Measurements from ENCODE around the gene NKG7.
A peak's percentile ranks its signal among the peaks of the same experiment; 100 is the strongest.

The NKG7 gene

GRCh38 chr19:51357952-51358351 is 14.5 kb downstream of the NKG7 start:
- DNase-seq = no peak

DNA sequence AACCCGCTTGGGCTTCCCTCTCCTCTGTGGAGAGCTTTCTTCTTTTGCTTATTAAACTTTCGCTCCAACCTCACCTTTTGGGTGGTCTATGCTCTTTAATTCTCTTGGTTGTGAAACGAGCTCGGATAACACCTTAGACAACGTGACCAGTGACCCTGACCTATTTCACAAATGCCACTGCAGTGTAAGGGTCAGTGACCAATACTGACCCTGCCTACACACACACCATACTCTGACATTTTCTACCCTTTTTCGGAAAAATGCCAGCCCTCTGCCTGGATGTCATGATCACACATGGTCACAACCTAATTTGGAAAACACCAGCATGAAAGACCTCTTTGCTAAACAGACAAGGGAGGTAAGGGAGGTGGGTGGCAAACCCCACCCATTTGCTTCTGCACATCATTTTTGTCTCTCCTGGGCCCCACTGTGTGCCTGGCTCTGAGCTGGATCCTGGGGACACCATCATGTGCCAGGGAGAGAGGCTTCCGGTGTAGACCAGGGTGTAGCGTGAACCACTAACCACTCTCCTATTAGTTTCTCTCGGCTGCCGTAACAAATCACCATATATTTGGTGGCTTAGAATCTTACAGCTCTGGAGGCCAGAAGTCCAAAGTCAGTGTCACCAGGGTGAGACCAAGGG is 16.2 kb downstream of the NKG7 start:
- DNase-seq = no peak

- no peak for DNase-seq
Measured at GRCh38 chr19:51354742-51355148, 17.7 kb downstream of the NKG7 start.

- no peak for DNase-seq
Measured at GRCh38 chr19:51354103-51354741, 18.2 kb downstream of the NKG7 start.

DNA sequence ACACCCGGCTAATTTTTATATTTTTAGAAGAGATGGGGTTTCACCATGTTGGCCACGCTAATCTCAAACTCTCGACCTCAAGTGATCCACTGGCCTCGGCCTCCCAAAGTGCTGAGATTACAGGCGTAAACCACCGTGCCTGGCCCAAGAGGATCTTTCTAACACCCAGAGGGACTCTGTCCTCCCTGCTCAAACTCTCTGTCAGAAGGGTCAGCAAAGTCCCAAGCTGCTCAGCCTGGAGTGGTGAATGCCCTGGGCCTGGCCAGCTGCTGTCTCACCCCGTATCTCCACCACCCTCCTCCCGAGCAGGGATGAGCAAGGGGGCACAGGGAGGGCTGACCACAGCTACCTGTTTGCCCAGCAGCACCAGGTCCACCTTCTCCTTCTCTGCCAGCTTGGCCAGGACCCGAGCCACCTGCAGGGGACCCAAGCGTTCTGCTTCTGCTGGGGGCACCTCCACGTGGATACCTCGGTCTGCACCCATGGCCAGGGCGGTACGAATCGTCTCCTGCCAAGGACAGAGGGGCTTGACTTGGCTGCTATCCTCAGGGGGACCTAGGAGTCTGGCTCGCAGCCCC is 19.6 kb downstream of the NKG7 start:
- no peak for DNase-seq

DNA sequence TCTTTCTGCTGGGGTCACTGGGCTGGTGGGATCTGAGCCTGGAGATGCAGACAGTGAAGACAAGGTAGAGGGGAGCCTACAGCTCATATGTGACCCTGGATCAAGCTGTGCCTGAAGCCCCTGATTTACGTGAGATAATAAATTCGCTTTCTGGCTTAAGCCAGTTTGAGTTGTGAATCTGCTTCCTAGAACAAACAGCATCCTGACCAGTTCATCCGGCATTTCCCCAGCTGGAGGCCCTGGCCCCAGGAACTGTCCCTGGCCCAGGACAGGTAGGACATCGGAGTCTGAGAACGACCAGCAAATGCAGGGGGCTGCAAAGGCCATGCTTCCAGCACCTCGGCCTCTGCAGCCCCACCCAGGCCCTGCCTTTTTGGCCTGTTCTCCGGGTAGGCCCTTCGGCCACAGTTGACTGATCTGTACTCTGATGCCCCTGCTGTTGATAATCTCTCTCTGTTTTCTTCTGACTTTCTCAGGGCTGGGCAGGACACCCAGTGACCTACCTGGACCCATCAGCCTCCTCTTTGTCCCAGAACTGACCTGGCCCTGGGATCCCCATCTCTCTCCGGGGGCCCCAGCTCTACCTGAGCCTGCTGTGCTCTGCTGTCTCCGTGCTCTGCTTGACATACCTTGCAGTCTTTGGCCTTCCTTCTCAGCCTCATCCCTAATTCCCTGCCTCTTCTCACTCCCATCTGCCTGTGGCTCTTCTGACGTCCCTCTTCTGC is 21.0 kb downstream of the NKG7 start:
- DNase-seq = no peak

DNA sequence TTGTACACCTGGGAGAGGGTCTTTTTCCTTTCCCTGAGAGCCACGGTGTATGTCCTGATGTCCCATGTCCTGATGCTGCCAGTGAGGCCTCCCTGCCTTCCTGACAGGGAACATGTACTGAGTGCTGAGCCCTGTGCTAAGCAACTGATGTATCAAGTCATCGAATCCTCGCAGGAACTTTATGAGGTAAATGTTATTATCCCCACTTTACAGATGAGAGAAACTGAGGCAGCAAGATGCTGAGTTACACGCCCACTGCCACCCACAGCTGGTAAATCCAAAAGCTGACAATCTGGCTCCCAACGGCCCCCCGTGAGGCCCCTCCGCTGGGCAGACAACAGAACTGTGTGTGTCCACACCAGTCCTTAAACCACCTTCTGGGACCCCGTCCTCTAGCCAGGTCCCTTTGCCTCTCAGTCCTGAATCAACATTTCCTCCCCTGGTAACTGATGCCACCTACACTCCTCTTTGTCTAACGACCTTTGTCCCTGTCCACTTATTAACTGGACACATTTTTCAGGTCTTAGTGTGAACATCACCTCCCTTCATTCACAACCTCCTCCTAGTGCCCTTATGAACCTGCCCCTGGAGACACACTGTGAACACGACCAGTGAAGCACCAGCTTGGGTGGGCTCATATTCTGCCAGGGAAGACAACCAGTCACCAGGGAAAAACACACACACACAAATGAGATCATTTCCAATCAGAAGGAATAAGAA is 25.1 kb downstream of the NKG7 start:
- no peak for DNase-seq

DNA sequence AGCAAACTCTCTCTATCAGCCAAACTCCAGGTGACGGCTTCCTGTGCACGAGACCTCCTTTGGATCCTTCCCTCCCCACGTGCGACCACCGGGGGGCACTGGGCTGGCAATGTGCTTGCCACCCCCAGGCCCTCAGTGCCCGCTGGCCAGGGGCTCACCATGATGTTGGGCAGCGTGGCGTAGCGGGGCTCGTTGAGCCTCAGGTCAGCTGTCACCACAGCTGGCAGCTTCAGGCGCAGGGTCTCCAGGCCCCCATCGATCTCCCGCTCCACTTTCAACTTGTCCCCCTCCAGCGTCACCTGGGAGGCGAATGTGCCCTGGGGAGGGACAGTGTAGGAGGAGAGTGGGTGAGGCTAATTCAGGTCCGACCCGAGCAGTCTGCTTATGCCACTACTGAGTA is 25.7 kb downstream of the NKG7 start:
- DNase-seq = no peak

GRCh38 chr19:51345076-51345620 is 27.3 kb downstream of the NKG7 start:
- no peak for DNase-seq

DNA sequence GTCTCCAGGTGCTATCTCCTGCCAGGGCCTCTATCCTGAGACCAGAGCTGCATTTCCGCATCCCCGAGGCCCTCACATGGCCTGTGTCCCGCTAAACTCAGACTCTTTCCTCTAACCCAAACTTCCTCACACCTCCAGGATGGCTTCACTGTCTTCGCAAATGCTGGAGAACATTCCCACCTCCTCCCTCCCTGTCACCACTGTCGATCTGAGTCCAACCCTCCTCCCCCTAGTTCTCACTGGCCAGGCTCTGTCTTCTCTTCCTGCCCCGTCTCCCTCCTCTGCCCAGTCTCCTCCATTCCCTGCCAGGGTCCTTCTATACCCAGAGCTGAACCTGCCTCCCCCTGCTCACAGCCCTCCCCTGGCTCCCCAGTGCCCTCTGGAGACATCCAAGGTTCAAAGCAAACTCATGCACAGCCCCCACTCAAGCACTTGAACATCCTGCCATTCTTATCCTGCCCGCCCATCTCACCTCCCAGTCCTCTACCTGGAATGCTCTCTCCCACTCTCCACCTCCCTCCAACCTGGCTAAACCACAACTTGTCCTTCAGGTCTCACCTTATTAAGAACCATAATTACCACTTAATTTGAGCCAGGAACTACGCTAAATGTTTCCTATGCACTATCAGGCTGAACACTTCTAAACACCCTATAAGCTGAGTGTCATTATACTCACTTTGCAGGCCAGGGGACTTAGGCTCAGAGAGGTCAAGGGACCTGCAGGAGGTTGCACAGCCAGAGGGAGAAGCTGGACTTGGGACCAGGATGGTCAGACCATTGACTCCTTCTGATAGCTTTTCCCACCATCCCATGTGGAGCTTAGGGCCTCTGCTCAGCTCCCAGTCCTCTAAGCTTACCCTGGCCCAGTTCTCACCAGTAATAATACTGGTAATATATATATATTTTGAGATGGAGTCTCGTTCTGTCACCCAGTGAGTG is 29.6 kb downstream of the NKG7 start:
- DNase-seq = no peak

GRCh38 chr19:51341976-51342580 is 30.4 kb downstream of the NKG7 start, which contains the start of gene VSIG10L:
VSIG10L (minus strand) TSS chr19:51342139; CDS start chr19:51342124, 15 bp downstream.
- DNase-seq = no peak

DNA sequence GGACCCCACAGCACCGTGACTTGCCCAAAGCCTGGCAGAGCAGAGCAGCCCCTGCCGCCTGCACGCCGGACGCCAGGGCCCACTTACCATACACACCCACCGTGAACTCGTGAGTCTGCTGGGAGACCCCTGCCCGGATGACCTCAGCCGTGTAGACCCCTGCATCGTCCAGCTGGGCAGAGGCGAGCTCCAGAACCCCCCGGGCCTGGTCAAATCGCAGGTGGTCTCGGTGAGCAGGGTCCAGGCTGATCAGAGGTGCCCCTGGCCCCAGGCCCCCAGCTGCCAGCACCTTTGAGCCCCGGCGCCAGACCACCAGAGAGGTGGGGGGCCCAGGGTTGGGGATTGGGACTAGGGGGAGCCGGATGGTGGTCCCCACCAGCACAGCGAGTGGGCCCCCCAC is 31.4 kb downstream of the NKG7 start:
- no peak for DNase-seq

GRCh38 chr19:51339687-51340656 is 32.5 kb downstream of the NKG7 start:
- DNase-seq = peak; percentile 97

DNA sequence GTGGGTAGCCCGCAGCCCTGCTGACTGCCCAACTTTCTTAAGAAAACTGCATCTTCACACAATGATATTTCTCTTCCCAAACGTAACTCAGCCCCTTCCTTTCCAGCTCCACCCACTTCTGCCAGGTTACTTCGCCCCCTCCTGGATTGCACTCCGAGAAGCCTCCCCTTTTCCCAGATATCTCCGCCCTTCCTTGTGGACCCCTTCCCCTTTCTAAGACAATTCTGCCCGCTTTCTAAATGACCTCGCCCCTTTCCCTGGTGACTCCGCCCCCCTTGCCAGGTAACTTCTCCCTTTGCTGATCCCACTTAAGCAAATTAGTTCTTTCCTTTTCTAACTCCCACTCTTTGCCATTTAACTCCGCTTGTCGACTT is 33.2 kb downstream of the NKG7 start:
- DNase-seq = no peak

DNA sequence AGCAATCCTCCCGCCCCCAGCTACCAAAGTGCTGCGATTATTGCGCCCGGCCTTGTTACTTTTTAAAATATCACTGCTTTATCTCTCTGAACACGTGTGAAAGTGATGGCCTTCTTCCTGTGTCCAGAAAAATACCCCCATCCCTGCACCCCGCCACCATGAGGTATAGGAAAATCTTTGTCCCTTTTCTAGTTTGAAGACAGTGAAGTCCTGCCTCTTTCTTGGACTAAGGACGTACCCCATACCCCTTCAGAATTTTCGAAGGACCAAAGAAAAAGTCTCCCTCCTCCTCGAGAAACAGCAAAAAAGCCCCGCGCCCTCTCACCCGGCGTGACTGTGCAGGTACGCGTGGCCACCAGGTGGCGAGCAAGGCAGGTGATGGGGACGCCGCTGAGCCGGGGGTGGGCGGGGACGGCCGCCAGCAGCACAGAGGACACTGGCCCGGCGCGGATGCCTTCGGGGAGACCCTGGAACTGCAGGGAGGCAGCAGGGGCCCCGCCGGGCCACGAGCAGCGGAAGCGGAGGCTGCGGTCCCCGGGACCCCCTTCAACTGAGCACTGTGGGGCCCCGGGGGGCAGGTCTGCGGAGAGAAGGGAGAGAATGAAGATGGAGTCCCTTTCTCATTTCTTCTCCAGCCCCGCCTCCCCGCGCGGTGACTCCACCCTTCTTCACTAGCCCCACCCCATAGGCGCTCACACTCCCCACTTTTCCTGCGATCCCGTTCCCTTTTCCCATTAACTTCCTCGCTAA is 33.7 kb downstream of the NKG7 start:
- peak; percentile 66 for DNase-seq

DNA sequence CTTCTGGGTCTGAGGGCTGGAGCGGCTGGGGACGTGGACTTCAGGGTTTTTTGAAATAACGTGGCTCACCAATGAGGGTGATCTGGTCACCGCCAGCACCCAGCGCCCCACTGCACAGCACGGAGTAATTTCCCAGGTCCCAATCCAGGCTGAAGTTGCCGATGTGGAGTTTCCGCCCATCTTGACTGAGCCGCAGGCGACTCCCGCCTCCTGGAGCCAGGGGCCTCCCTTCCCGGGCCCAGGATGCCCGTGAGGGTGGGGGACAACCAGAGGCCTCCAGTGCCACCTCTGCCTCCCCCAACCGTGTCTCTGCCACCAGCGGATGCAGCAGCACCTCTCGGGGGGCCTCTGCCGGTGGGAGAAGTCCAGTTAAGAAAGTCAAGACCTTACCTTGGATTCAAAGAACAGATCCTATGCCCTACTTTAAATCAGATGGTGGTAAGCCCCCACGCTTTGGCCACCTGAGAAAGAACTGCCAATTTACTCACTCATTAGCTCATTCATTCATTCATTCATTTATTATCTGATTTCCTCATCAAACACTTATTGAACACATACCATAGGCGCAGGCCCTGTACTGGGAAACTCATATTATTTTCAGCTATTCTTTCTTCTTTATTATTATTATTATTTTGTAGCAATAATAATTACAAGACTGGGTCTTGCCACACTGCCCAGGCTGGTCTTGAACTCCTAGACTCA is 34.4 kb downstream of the NKG7 start:
- no peak for DNase-seq

DNA sequence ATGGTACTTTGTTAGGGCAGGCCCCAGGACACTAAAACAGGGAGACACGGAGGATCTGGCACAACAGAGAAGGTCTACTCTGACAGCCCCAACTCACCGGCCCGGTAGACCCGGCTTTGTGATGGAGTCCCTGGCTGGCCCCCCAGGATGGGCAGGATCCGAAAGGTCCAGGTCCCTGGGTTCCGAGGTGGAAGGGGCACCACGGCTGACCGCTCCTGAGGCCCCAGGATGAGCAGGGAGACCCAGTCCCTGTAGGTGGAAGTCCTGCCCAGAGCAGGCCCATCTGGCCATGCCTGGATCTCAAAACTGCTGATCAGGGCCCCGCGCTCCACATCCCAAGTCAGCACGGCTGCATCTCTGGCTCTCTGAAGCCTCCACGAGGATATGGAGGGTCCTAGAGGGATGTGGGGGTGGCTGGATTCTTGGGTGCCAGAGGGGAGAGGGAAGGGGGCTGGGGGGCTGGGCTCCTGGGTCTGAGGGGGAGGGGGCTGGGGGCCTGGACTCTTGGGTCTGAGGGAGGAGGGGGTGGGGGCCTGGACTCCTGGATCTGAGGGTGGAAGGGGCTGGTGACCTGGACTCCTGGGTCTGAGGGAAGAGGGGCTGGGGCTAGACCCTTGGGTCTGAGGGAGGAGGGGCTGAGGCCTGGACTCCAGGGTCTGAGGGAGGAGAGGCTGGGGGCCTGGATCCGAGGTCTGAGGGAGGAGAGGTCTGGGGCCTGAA is 35.2 kb downstream of the NKG7 start:
- no peak for DNase-seq

Data from fibroblast of skin of abdomen (primary cell).